SJSA1 (cell line): ENCODE results near the gene ASCL2. TPM values are rescaled to one million over a fixed set of nuclear protein-coding genes. Genes with fewer than 3 reads are reported as not detected.

Experiments
- DNase-seq, 2 experiments: peaks; one replicate each; pipeline ENCODE4 v3.0.0-alpha.2; 2015 to 2020; ENCODE audit warnings: low spot score in 2 of 2, low read depth in 1 of 2
- H3K27ac ChIP-seq: fragments of 250-450 bp; sonication (Bioruptor Pico); 2 replicates; pipeline ENCODE4 v1.5.1; 2020; ENCODE audit warnings: mild to moderate bottlenecking, moderate library complexity
- H3K27me3 ChIP-seq: fragments of 250-450 bp; sonication (Bioruptor Pico); replicated peaks from 2 replicates; pipeline ENCODE4 v1.5.1; 2020; ENCODE audit warnings: mild to moderate bottlenecking, moderate library complexity
- H3K36me3 ChIP-seq: fragments of 250-450 bp; sonication (Bioruptor Pico); 2 replicates; pipeline ENCODE4 v1.5.1; 2020; ENCODE audit warnings: mild to moderate bottlenecking
- H3K4me1 ChIP-seq: fragments of 250-450 bp; sonication (Bioruptor Pico); replicated peaks from 2 replicates; pipeline ENCODE4 v1.6.1; 2021; ENCODE audit warnings: mild to moderate bottlenecking
- H3K4me3 ChIP-seq: fragments of 250-450 bp; sonication (Bioruptor Pico); 2 replicates; pipeline ENCODE4 v1.5.1; 2020; ENCODE audit warnings: mild to moderate bottlenecking
- H3K9me3 ChIP-seq: fragments of 250-450 bp; sonication (Bioruptor Pico); replicated peaks from 2 replicates; pipeline ENCODE4 v1.5.1; 2020; ENCODE audit warnings: mild to moderate bottlenecking
- total RNA-seq: library from RNA; depleted of rRNA; stranded (reverse); fragments of >200 nt; shearing (Covaris generic); gene quantifications from 2 replicates; pipeline ENCODE4 v1.2.3, GENCODE V29; 2014

ASCL2 gene
- total RNA-seq, 1 experiment from 2014 or later, result not detected

- peaks cover 7% of the 10 kb centered on the region for H3K9me3 ChIP-seq
- no peak overlapping the region for H3K4me3 ChIP-seq
- no peak overlapping the region for H3K27ac ChIP-seq
- H3K36me3 ChIP-seq, result no peaks in the 10 kb centered on the region
- peak in 1 of 2 experiments; percentile 48 for DNase-seq
- peaks cover 12% of the 10 kb centered on the region for H3K4me1 ChIP-seq
- peaks cover 86% of the 10 kb centered on the region for H3K27me3 ChIP-seq
Observed at GRCh38 chr11:2267306-2267850, 3.0 kb downstream of the ASCL2 start.

GRCh38 chr11:2266586-2267305, 3.6 kb downstream of the ASCL2 start:
- Histone ChIP-seq H3K4me1 (peaks cover 12% of the 10 kb centered on the region), H3K27ac (no peak overlapping the region), H3K27me3 (peaks cover 80% of the 10 kb centered on the region), H3K4me3 (no peak overlapping the region), H3K36me3 (no peaks in the 10 kb centered on the region), H3K9me3 (peaks cover 7% of the 10 kb centered on the region)
- peak in 1 of 2 experiments; percentile 47 for DNase-seq

GRCh38 chr11:2265854-2266585, 4.4 kb downstream of the ASCL2 start:
- Histone ChIP-seq H3K4me1 (peaks cover 12% of the 10 kb centered on the region), H3K9me3 (peaks cover 7% of the 10 kb centered on the region), H3K27ac (no peak overlapping the region), H3K27me3 (peaks cover 78% of the 10 kb centered on the region), H3K36me3 (no peaks in the 10 kb centered on the region), H3K4me3 (no peak overlapping the region)
- no peak for DNase-seq

- Histone ChIP-seq H3K27ac (no peak overlapping the region), H3K4me3 (no peak overlapping the region), H3K27me3 (peaks cover 78% of the 10 kb centered on the region), H3K9me3 (peaks cover 7% of the 10 kb centered on the region), H3K4me1 (peaks cover 12% of the 10 kb centered on the region), H3K36me3 (no peaks in the 10 kb centered on the region)
- DNase-seq, result peak in 1 of 2 experiments; percentile 36
Observed at GRCh38 chr11:2265396-2265795, 5.0 kb downstream of the ASCL2 start.

- peaks cover 76% of the 10 kb centered on the region for H3K27me3 ChIP-seq
- no peak overlapping the region for H3K27ac ChIP-seq
- H3K4me3 ChIP-seq, result no peak overlapping the region
- peak in 1 of 2 experiments; percentile 43 for DNase-seq
- no peaks in the 10 kb centered on the region for H3K36me3 ChIP-seq
- peaks cover 4% of the 10 kb centered on the region; the same call in 1 of the 2 replicates for H3K4me1 ChIP-seq
- no peaks in the 10 kb centered on the region for H3K9me3 ChIP-seq
Observed at GRCh38 chr11:2264366-2265053, 5.9 kb downstream of the ASCL2 start.

- Histone ChIP-seq H3K36me3 (no peaks in the 10 kb centered on the region), H3K9me3 (no peaks in the 10 kb centered on the region), H3K27ac (no peak overlapping the region), H3K4me3 (no peak overlapping the region), H3K27me3 (peaks cover 74% of the 10 kb centered on the region), H3K4me1 (no peaks in the 10 kb centered on the region)
- DNase-seq, result peak in 1 of 2 experiments; percentile 42
Observed at GRCh38 chr11:2263724-2264360, 6.5 kb downstream of the ASCL2 start.

GRCh38 chr11:2263071-2263565, 7.3 kb downstream of the ASCL2 start:
- H3K27ac ChIP-seq, result no peak overlapping the region
- peak in 1 of 2 experiments; percentile 47 for DNase-seq
- no peaks in the 10 kb centered on the region for H3K9me3 ChIP-seq
- H3K27me3 ChIP-seq, result peaks cover 67% of the 10 kb centered on the region
- H3K4me3 ChIP-seq, result no peak overlapping the region
- no peaks in the 10 kb centered on the region for H3K4me1 ChIP-seq
- no peaks in the 10 kb centered on the region for H3K36me3 ChIP-seq

GRCh38 chr11:2262301-2263070, 7.9 kb downstream of the ASCL2 start:
- H3K4me3 ChIP-seq, result no peak overlapping the region
- H3K27me3 ChIP-seq, result peaks cover 62% of the 10 kb centered on the region
- H3K36me3 ChIP-seq, result no peaks in the 10 kb centered on the region

GRCh38 chr11:2261436-2262230, 8.8 kb downstream of the ASCL2 start:
- no peaks in the 10 kb centered on the region for H3K4me1 ChIP-seq
- no peaks in the 10 kb centered on the region for H3K36me3 ChIP-seq
- H3K27me3 ChIP-seq, result peaks cover 54% of the 10 kb centered on the region
- peak in 1 of 2 experiments; percentile 43 for DNase-seq
- H3K4me3 ChIP-seq, result no peak overlapping the region
- no peaks in the 10 kb centered on the region for H3K9me3 ChIP-seq
- H3K27ac ChIP-seq, result no peak overlapping the region

More at GRCh38 chr11:2262301-2263070, 7.9 kb downstream of the ASCL2 start:
- H3K9me3 ChIP-seq, result no peaks in the 10 kb centered on the region
- peak in 1 of 2 experiments; percentile 39 for DNase-seq
- no peaks in the 10 kb centered on the region for H3K4me1 ChIP-seq
- H3K27ac ChIP-seq, result no peak overlapping the region

- Histone ChIP-seq H3K9me3 (no peaks in the 10 kb centered on the region), H3K27ac (no peak overlapping the region), H3K4me3 (no peak overlapping the region), H3K4me1 (no peaks in the 10 kb centered on the region), H3K27me3 (peaks cover 46% of the 10 kb centered on the region), H3K36me3 (no peaks in the 10 kb centered on the region)
- DNase-seq, result peak in 1 of 2 experiments; percentile 48
Observed at GRCh38 chr11:2260491-2261364, 9.7 kb downstream of the ASCL2 start.

GRCh38 chr11:2259897-2260451, 10.4 kb downstream of the ASCL2 start:
- H3K27ac ChIP-seq, result no peak overlapping the region
- H3K27me3 ChIP-seq, result peaks cover 39% of the 10 kb centered on the region
- no peaks in the 10 kb centered on the region for H3K9me3 ChIP-seq
- H3K36me3 ChIP-seq, result no peaks in the 10 kb centered on the region
- peak in 1 of 2 experiments; percentile 47 for DNase-seq
- H3K4me1 ChIP-seq, result no peaks in the 10 kb centered on the region
- H3K4me3 ChIP-seq, result no peak overlapping the region
